ENCODE measurements around the gene TEX11. TPM values are rescaled to one million over a fixed set of nuclear protein-coding genes. Genes with fewer than 3 reads are reported as not detected.
"Not testable (repeated sequence)": the region's sequence is repeated elsewhere in the genome, so short reads cannot be mapped to it uniquely, and the experiment has no call there.

TEX11 gene
- total and polyA plus RNA-seq, 12 donors: 0.19 TPM; not detected in 11

GRCh38 chrX:70525733-70526132 is 382.8 kb downstream of the TEX11 start:
- H3K4me3 ChIP-seq: no peak overlapping the region
- peaks cover 0 to 20% (median 0%) of the 10 kb centered on the region in 7 donors for H3K27me3 ChIP-seq
- H3K4me1 ChIP-seq: no peaks in the 10 kb centered on the region
- peaks cover 0 to 9% (median 0%) of the 10 kb centered on the region in 11 donors for H3K9me3 ChIP-seq
- TF ChIP-seq, protein P1, sequence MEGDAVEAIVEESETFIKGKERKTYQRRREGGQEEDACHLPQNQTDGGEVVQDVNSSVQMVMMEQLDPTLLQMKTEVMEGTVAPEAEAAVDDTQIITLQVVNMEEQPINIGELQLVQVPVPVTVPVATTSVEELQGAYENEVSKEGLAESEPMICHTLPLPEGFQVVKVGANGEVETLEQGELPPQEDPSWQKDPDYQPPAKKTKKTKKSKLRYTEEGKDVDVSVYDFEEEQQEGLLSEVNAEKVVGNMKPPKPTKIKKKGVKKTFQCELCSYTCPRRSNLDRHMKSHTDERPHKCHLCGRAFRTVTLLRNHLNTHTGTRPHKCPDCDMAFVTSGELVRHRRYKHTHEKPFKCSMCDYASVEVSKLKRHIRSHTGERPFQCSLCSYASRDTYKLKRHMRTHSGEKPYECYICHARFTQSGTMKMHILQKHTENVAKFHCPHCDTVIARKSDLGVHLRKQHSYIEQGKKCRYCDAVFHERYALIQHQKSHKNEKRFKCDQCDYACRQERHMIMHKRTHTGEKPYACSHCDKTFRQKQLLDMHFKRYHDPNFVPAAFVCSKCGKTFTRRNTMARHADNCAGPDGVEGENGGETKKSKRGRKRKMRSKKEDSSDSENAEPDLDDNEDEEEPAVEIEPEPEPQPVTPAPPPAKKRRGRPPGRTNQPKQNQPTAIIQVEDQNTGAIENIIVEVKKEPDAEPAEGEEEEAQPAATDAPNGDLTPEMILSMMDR (IDR thresholded peaks at IDR 0.05): no peak
- 71 to 77% methylated on average over 7 to 8 of the region's 8 CpGs for WGBS, 2 donors
- no peaks in the 10 kb centered on the region for H3K36me3 ChIP-seq
- no peak overlapping the region for H3K27ac ChIP-seq
- no peak for ATAC-seq
- intact Hi-C loops (cut with DNase I): no loop called here
- DNase-seq: no peak

GRCh38 chrX:70515692-70516091 is 392.8 kb downstream of the TEX11 start:
- DNase-seq; H3K27me3 ChIP-seq; ATAC-seq; H3K27ac ChIP-seq; intact Hi-C loops (cut with DNase I); H3K36me3 ChIP-seq; H3K4me1 ChIP-seq; H3K4me3 ChIP-seq: not testable (repeated sequence)
- 76 to 83% methylated on average over 1 of the region's 1 CpG for WGBS, 2 donors
- H3K9me3 ChIP-seq: peaks cover 0 to 14% (median 0%) of the 10 kb centered on the region in 11 donors

GRCh38 chrX:70515270-70515669 is 393.2 kb downstream of the TEX11 start:
- H3K27ac ChIP-seq; ATAC-seq; H3K4me3 ChIP-seq; H3K27me3 ChIP-seq; H3K9me3 ChIP-seq; intact Hi-C loops (cut with DNase I); H3K36me3 ChIP-seq; H3K4me1 ChIP-seq; DNase-seq: not testable (repeated sequence)
- WGBS, 2 donors: 93 to 100% methylated on average over 4 of the region's 4 CpGs

DNA sequence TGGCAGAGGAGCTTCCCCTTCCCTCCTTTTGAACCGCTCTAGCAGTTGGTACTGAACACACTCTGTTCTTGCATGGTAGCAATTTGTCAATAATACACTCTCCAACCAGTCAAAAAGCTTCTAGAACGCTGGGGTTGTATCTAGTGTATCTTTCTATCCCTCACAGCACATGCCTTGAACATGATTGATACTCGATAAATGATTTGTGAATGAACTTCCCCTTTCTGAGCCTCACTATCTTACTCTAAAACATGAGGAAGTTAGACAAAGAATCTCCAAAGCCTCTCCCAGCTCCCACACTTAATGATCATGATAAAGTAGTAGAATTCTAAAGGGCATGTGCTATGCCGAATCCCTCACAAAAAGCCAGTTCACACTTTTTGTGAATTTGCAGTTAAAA is 399.4 kb downstream of the TEX11 start:
- Histone ChIP-seq H3K9me3 (no peaks in the 10 kb centered on the region), H3K27ac (no peak overlapping the region), H3K36me3 (no peaks in the 10 kb centered on the region), H3K27me3 (peaks cover 0 to 13% (median 0%) of the 10 kb centered on the region in 7 donors), H3K4me3 (no peak overlapping the region), H3K4me1 (no peaks in the 10 kb centered on the region)
- WGBS, 2 donors: 68 to 71% methylated on average over 4 of the region's 4 CpGs
- TF ChIP-seq, protein P1 (IDR thresholded peaks at IDR 0.05): no peak
- intact Hi-C loops (cut with DNase I): no loop called here
- no peak for ATAC-seq
- DNase-seq: no peak

DNA sequence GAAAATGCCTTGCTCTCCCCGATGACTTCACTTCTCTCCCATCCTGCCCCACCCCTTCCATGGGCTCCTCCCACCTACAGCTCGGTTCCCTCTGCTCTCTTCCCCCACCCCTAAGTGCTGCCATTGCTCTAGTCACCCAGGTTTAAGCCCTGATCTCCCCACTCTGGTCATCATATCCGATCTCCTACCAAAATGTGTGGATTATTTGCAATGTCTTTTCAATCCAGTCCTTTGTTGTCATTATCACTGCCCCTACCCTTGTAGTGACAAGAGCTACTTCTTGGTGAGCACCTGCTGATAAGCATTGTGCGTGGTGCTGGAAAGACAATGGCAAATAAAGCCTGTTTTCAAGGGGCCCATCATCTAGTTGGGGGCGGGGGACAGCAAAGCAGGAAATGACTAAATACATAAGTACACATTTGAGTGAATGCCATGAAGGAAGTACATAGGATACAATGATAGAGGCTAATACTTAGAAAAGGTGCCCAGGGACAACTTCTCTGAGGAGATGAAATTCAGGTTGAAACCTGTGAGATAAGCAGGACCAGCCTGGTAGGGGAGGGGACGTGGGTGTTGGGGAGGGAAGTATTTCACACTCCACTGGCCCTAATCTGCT is 400.1 kb downstream of the TEX11 start:
- WGBS, 2 donors: 31 to 35% methylated on average over 6 of the region's 6 CpGs

More for the DNA sequence above, 400.1 kb downstream of the TEX11 start:
- H3K27ac ChIP-seq: no peak overlapping the region
- ATAC-seq (no peak), DNase-seq (no peak)
- TF ChIP-seq, protein P1 (IDR thresholded peaks at IDR 0.05): no peak
- intact Hi-C loops (cut with DNase I): no loop called here
- no peak overlapping the region for H3K4me3 ChIP-seq
- H3K36me3 ChIP-seq: no peaks in the 10 kb centered on the region
- H3K27me3 ChIP-seq: peaks cover 0 to 13% (median 0%) of the 10 kb centered on the region in 7 donors
- H3K4me1 ChIP-seq: no peaks in the 10 kb centered on the region
- no peaks in the 10 kb centered on the region for H3K9me3 ChIP-seq

All from heart right ventricle (tissue), 16 donors.